SK-N-SH (cell line): ENCODE results near the gene TMEM97. TPM values are rescaled to one million over a fixed set of nuclear protein-coding genes. Genes with fewer than 3 reads are reported as not detected.

Experiments
- CTCF ChIA-PET: fragments of 300-600, 350-600 bp; formaldehyde crosslinking; extraction: SDS; loops from one replicate; lab custom pipeline; 2021; lab: Yijun Ruan, JAX
- POLR2A ChIA-PET: fragments of 350-600 bp; sonication (Branson Sonifier 250); formaldehyde crosslinking; extraction: SDS; loops from one replicate; lab custom pipeline; 2020; ENCODE audit warnings: antibody characterized with exemption, inconsistent platforms; lab: Yijun Ruan, JAX
- DNase-seq: peaks from one replicate; pipeline ENCODE4 v3.0.0; 2012
- H2AFZ ChIP-seq: fragments of 200-600 bp; sonication (generic); 2 replicates; pipeline ENCODE4 v1.8.1; 2016; ENCODE audit warnings: antibody characterized with exemption, mild to moderate bottlenecking, low read depth
- H3F3A ChIP-seq: fragments of 200-600 bp; sonication (generic); replicated peaks from 2 replicates; pipeline ENCODE3; 2016; ENCODE audit warnings: antibody characterized with exemption, mild to moderate bottlenecking; ENCODE audit not compliant: insufficient read depth
- H3K27ac ChIP-seq, 2 experiments: fragments of 200-500 bp in 1 of 2; fragments of 200-600 bp in 1 of 2; sonication (Bioruptor generic) in 1 of 2; sonication (generic), shearing (Covaris generic) in 1 of 2; 2 replicates each; pipeline versions ENCODE4 v1.5.1 to v1.6.1; 2014 to 2016; ENCODE audit warnings: low read depth in 2 of 2, inconsistent platforms in 1 of 2, low read length in 1 of 2, mild to moderate bottlenecking in 1 of 2, mixed read lengths in 1 of 2
- H3K27me3 ChIP-seq: fragments of 200-600 bp; sonication (generic), shearing (Covaris generic); 2 replicates; pipeline ENCODE4 v1.6.1; 2016; ENCODE audit warnings: mixed run types; ENCODE audit not compliant: insufficient read depth
- H3K36me3 ChIP-seq, 2 experiments: fragments of 200-500 bp in 1 of 2; fragments of 200-600 bp in 1 of 2; sonication (Bioruptor generic) in 1 of 2; sonication (generic) in 1 of 2; replicated peaks in 1 of 2; 2 replicates each; pipeline versions ENCODE3 to v1.5.1; 2014 to 2016; ENCODE audit warnings: low read length in 1 of 2, mild to moderate bottlenecking in 1 of 2; ENCODE audit not compliant: insufficient read depth in 2 of 2, control insufficient read depth in 1 of 2
- H3K4me1 ChIP-seq, 2 experiments: fragments of 200-500 bp in 1 of 2; fragments of 200-600 bp in 1 of 2; sonication (Bioruptor generic) in 1 of 2; sonication (generic), shearing (Covaris generic) in 1 of 2; 2 replicates each; pipeline versions ENCODE4 v1.5.1 to v1.6.1; 2014 to 2016; ENCODE audit warnings: low read depth in 1 of 2, low read length in 1 of 2, mixed run types in 1 of 2; ENCODE audit not compliant: insufficient read depth in 2 of 2, control insufficient read depth in 1 of 2
- H3K4me2 ChIP-seq: fragments of 200-600 bp; sonication (generic), shearing (Covaris generic); 2 replicates; pipeline ENCODE4 v1.6.1; 2017; ENCODE audit warnings: mixed run types
- H3K4me3 ChIP-seq, 2 experiments: fragments of 200-500 bp in 1 of 2; fragments of 200-600 bp in 1 of 2; sonication (Bioruptor generic) in 1 of 2; sonication (generic), shearing (Covaris generic) in 1 of 2; 2 replicates each; pipeline versions ENCODE4 v1.5.1 to v1.8.1; 2014 to 2016; ENCODE audit warnings: low read depth in 2 of 2, inconsistent platforms in 1 of 2, low read length in 1 of 2, mild to moderate bottlenecking in 1 of 2, mixed read lengths in 1 of 2, moderate library complexity in 1 of 2
- H3K79me2 ChIP-seq: fragments of 200-600 bp; sonication (generic); 2 replicates; pipeline ENCODE4 v1.8.1; 2017; ENCODE audit warnings: mild to moderate bottlenecking; ENCODE audit not compliant: insufficient read depth
- H3K9ac ChIP-seq: fragments of 200-600 bp; sonication (generic); 2 replicates; pipeline ENCODE4 v1.6.1; 2017; ENCODE audit warnings: mixed run types
- H3K9me2 ChIP-seq: fragments of 200-600 bp; sonication (generic); 2 replicates; pipeline ENCODE4 v1.6.1; 2017; ENCODE audit warnings: mixed run types
- H3K9me3 ChIP-seq: fragments of 200-600 bp; sonication (generic); 2 replicates; pipeline ENCODE4 v1.6.1; 2017; ENCODE audit warnings: mixed run types, mild to moderate bottlenecking, moderate library complexity
- H4K20me1 ChIP-seq: fragments of 200-600 bp; sonication (generic); 2 replicates; pipeline ENCODE4 v1.6.1; 2017; ENCODE audit warnings: mild to moderate bottlenecking, mixed run types; ENCODE audit not compliant: insufficient read depth
- CHD2 ChIP-seq: fragments of 150-350 bp; IDR thresholded peaks from 2 replicates; pipeline ENCODE4 v1.6.1; 2018; ENCODE audit warnings: low read length; ENCODE audit not compliant: partially characterized antibody
- ELF1 ChIP-seq: IDR thresholded peaks from 2 replicates; pipeline ENCODE4 v1.4.0; 2012
- FOXJ3 ChIP-seq: sonication (generic); formaldehyde crosslinking; IDR thresholded peaks from 2 replicates; pipeline ENCODE4 v1.5.1; 2020; ENCODE audit warnings: mild to moderate bottlenecking, missing genetic modification reagents
- GATA2 ChIP-seq: sonication (generic); formaldehyde crosslinking; IDR thresholded peaks from 2 replicates; pipeline ENCODE4 v1.5.0; 2020; ENCODE audit warnings: mild to moderate bottlenecking, missing genetic modification reagents
- IRF3 ChIP-seq: fragments of 150-350 bp; IDR thresholded peaks from 2 replicates; pipeline ENCODE4 v1.6.1; 2016; ENCODE audit warnings: mild to moderate bottlenecking, low read depth, low read length
- JUND ChIP-seq: IDR thresholded peaks from 2 replicates; pipeline ENCODE4 v1.4.0; 2012
- MAX ChIP-seq: IDR thresholded peaks from 2 replicates; pipeline ENCODE4 v1.4.0; 2012; ENCODE audit warnings: low read depth
- MEF2A ChIP-seq: IDR thresholded peaks from 2 replicates; pipeline ENCODE4 v1.4.0; 2012; ENCODE audit warnings: low read depth, borderline replicate concordance
- NFIC ChIP-seq: IDR thresholded peaks from 2 replicates; pipeline ENCODE4 v1.4.0; 2012; ENCODE audit warnings: borderline replicate concordance
- NRF1 ChIP-seq: IDR thresholded peaks from 2 replicates; pipeline ENCODE4 v1.6.1; 2012; ENCODE audit warnings: low read depth, mild to moderate bottlenecking, low read length
- POLR2AphosphoS5 ChIP-seq: IDR thresholded peaks from 2 replicates; pipeline ENCODE4 v1.6.1; 2012; ENCODE audit warnings: low read depth, low read length
- RAD21 ChIP-seq: IDR thresholded peaks from 2 replicates; pipeline ENCODE4 v1.6.1; 2012; ENCODE audit warnings: mild to moderate bottlenecking, low read length
- RCOR1 ChIP-seq: fragments of 150-350 bp; IDR thresholded peaks from 2 replicates; pipeline ENCODE4 v1.6.1; 2017; ENCODE audit warnings: antibody characterized with exemption, low read length
- RFX5 ChIP-seq: IDR thresholded peaks from 2 replicates; pipeline ENCODE4 v1.6.1; 2012; ENCODE audit warnings: mild to moderate bottlenecking, improper control_type of control experiment, low read length
- TAF1 ChIP-seq: IDR thresholded peaks from 2 replicates; pipeline ENCODE4 v1.6.1; 2012; ENCODE audit warnings: low read depth, mild to moderate bottlenecking, low read length, moderate library complexity, borderline replicate concordance
- USF2 ChIP-seq: fragments of 150-350 bp; IDR thresholded peaks from 2 replicates; pipeline ENCODE4 v1.6.1; 2017; ENCODE audit warnings: antibody characterized with exemption, low read length, low read depth, borderline replicate concordance
- WGBS: methylation state at CpG from one replicate; pipeline ENCODE4 v1.1.6; 2017; ENCODE audit warnings: low lambda C conversion rate; 5-methylcytosine and 5-hydroxymethylcytosine counted together
- polyA plus RNA-seq, 3 experiments: library from polyadenylated mRNA; depleted of rRNA; stranded (reverse); fragments of >200 nt; gene quantifications; 2 replicates each; pipeline ENCODE4 v1.2.3, GENCODE V29; 2012

Gene TMEM97
- polyA plus RNA-seq, 1 of the 3 experiments (the other 2 are of a cell fraction) = 8.6 TPM

- no peak for TF ChIP-seq RCOR1
- TF ChIP-seq POLR2AphosphoS5 = no peak
- no peak for TF ChIP-seq FOXJ3
- no peak for TF ChIP-seq MEF2A
- TF ChIP-seq RAD21 = no peak
- TF ChIP-seq GATA2 (CRISPR knock-in tag) = no peak
- no peak for TF ChIP-seq TAF1
- TF ChIP-seq IRF3 = no peak
These were observed 11.7 kb downstream of the TMEM97 start (continued) for GRCh38 chr17:28330671-28331070.

GRCh38 chr17:28331891-28332420 is 13.0 kb downstream of the TMEM97 start:
- Histone ChIP-seq H3F3A (peaks cover 4% of the 10 kb centered on the region), H3K4me2 (no peak overlapping the region), H3K9me3 (no peaks in the 10 kb centered on the region), H3K4me3 (no peak overlapping the region), H3K27me3 (no peaks in the 10 kb centered on the region), H4K20me1 (peaks cover 6% of the 10 kb centered on the region; the same call in 1 of the 2 replicates), H3K4me1 (peaks cover 11 to 14% of the 10 kb centered on the region in 2 experiments; a peak in 3 of 4 replicates), H3K9ac (no peak overlapping the region), H3K27ac (no peak overlapping the region), H3K36me3 (peaks cover 25 to 46% of the 10 kb centered on the region in 2 experiments), H3K79me2 (peaks cover 54% of the 10 kb centered on the region), H2AFZ (no peak overlapping the region), H3K9me2 (no peaks in the 10 kb centered on the region)
- WGBS = 93% methylated on average over 5 of the region's 6 CpGs
- CTCF ChIA-PET = interaction anchor here (0.9 to 1.5 kb wide), 5 partner anchors 10 to 143 kb away, joined by 3 to 7 read pairs (median 3); no protein-coding TSS in a partner anchor
- POLR2A ChIA-PET = interaction anchor here (1.4 kb wide), 1 partner anchor 12 kb away, joined by 4 read pairs; no protein-coding TSS in a partner anchor
- DNase-seq = no peak
- TF ChIP-seq ELF1 (no peak), USF2 (no peak), GATA2 (CRISPR knock-in tag) (no peak), RCOR1 (no peak), RFX5 (no peak), IRF3 (no peak), JUND (no peak), POLR2AphosphoS5 (no peak), NFIC (no peak), MAX (no peak), CHD2 (no peak), NRF1 (no peak)
